GM11168 (cell line): Measurements from ENCODE around the gene CPXM1.

Experiments used
- in situ Hi-C: fragments of 300-500 bp; cut with MboI; formaldehyde crosslinking; loops from one replicate; pipeline ENCODE4 v1.12.0; 2022; ENCODE audit warnings: low sequenced_read_pairs; ENCODE audit not compliant: unreplicated experiment

Gene CPXM1

GRCh38 chr20:2751878-2752566 lies 48.4 kb downstream of the CPXM1 start:
- in situ Hi-C loops, result no loop called here

- in situ Hi-C loops, result no loop called here
Observed at GRCh38 chr20:2751347-2751877, 49.0 kb downstream of the CPXM1 start.

GRCh38 chr20:2750491-2751251 lies 49.8 kb downstream of the CPXM1 start:
- in situ Hi-C loops, result no loop called here

DNA sequence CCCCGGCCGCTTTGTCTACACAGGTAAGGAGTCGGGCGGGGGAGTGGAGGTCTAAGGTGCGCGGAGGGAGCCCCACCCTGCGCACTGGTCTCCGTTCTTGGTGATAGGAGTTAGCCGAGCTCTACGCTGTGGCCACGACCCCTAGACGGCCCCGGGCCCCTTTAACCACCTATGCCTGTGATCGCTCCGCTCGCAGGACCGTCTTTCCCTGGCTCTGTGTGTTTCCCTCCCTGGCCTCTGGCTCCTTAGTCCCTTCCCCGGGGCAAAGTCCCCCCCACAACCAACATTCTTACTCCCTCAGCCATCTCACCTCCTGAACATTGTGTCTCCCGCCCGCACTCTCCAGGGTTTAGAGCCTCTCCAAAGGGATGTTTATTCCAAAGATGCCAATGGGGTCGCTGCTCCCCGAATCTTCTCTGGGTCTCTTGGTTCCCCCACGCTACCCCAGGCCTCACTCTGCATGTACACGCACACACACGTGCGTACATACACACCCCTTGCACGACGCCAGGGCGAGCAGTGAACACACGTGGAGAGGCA lies 50.4 kb downstream of the CPXM1 start:
- in situ Hi-C loops, result no loop called here

DNA sequence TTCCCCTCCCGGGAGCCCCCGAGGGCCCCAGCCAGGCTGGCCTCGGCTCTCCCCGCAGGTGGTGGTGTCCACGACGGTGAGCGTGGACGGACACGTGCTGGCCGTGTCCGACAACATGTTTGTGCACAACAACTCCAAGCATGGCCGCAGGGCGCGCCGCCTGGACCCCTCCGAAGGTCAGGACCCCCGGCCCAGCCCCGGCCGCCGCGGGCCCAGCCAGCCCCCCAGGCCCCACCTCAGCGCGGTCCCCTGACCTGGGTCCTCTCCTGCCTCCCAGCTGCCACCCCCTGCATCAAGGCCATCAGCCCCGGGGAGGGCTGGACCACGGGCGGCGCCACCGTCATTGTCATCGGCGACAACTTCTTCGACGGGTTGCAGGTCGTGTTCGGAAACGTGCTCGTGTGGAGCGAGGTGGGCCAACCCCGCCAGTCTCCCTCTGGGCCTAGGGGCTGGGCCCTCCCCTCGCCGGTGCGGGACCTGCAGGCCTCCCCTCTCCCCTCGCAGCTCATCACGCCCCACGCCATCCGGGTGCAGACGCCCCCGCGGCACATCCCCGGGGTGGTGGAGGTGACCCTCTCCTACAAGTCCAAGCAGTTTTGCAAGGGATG lies 51.0 kb downstream of the CPXM1 start:
- in situ Hi-C loops, result no loop called here

- in situ Hi-C loops, result no loop called here
Observed at GRCh38 chr20:2748551-2749342, 51.7 kb downstream of the CPXM1 start.

- in situ Hi-C loops, result no loop called here
Observed at GRCh38 chr20:2747676-2748235, 52.7 kb downstream of the CPXM1 start.

- in situ Hi-C loops, result no loop called here
Observed at GRCh38 chr20:2746636-2747265, 53.7 kb downstream of the CPXM1 start.

DNA sequence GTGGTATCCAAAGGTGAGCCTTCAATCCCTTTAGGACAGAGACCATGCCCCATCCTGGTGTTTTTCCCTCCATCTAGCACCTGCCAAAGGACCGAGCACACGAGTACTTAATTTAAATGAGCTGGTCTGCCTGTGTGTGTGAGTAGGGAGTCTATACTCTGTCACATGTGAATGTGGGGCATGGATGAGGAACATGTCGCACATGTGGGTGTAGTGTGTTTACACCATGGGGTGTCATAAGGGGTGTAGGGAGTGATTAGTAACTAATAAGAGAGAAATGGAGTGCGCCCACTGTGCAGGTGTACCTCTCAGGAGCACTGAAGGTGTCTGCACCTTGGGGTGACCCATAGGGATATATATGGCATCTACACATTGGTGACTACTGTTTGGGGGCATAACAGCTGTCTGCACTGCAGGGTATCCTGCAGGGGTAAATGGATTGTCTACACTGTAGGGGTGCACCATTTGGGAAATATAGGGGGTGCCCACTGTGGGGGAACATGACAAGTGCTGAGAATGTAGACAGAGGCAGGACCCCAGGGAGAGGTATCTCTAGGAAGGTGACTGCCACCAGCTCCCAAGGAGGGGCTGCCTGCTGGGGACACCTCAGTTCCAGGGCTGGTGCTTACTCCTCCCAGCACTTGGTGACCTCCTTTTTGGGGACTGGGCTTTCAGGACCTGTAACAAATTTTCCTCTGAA lies 54.3 kb downstream of the CPXM1 start:
- in situ Hi-C loops, result no loop called here

GRCh38 chr20:2745060-2745910 lies 55.1 kb downstream of the CPXM1 start:
- in situ Hi-C loops, result no loop called here
